ENCODE measurements around the gene POU3F2. TPM values are rescaled to one million over a fixed set of nuclear protein-coding genes. Genes with fewer than 3 reads are reported as not detected.

The POU3F2 gene
- total and polyA plus RNA-seq, 2 of the 13 experiments (the other 11 are each of a cell fraction or from before 2014, with no cell fraction given), result not detected

- no peak overlapping the region for H3K4me2 ChIP-seq (ENCODE audit: low read depth, low read length)
- DNase-seq (ENCODE audit: low spot score) (no peak), ATAC-seq (no peak), FAIRE-seq (no peak)
- in situ Hi-C loops (cut with HindIII; ENCODE audit: extremely low pct_ligation_motif_present, low pct_unique_long_range_greater_than_20kb) (no loop called here), intact Hi-C loops (cut with micrococcal nuclease; ENCODE audit: unreplicated experiment) (no loop called here)
- no peaks in the 10 kb centered on the region for H4K20me1 ChIP-seq (ENCODE audit: insufficient read depth, low read length)
- H3K36me3 ChIP-seq (replicated peaks in 1 of 2; ENCODE audit: control insufficient read depth in 1 of 2, insufficient read depth in 2 of 2, low read length in 2 of 2), result no peaks in the 10 kb centered on the region
- BruUV-seq (replicated peaks), result no TSS peak
- WGBS (ENCODE audit: low lambda C conversion rate), result 11% methylated on average over 4 of the region's 4 CpGs
- no peak overlapping the region for H3K4me3 ChIP-seq (replicated peaks in 1 of 3; ENCODE audit: insufficient read depth in 1 of 3, low read depth in 2 of 3, low read length in 3 of 3)
- H3K27ac ChIP-seq (ENCODE audit: extremely low read length, insufficient read depth, low read length), result no peak overlapping the region
- no peaks in the 10 kb centered on the region for H3K4me1 ChIP-seq (ENCODE audit: insufficient read depth, low read length)
- no peaks in the 10 kb centered on the region for H3K27me3 ChIP-seq (ENCODE audit: control insufficient read depth in 1 of 2, insufficient read depth in 2 of 2, low read length in 2 of 2)
- H3K9ac ChIP-seq (ENCODE audit: insufficient read depth, low read depth, low read length), result no peak overlapping the region
- no peaks in the 10 kb centered on the region for H3K79me2 ChIP-seq (ENCODE audit: insufficient read depth, low read length)
- CTCF ChIA-PET (ENCODE audit: low intra/inter-chr PET ratio, low total read pairs), result no interaction called here
- TF ChIP-seq SIX1 (CRISPR knock-in tag; IDR thresholded peaks at IDR 0.05; ENCODE audit: borderline replicate concordance) (no peak), ZNF317 (CRISPR knock-in tag; IDR thresholded peaks at IDR 0.05) (no peak), ISL2 (CRISPR knock-in tag; IDR thresholded peaks at IDR 0.05) (no peak), SKIL (CRISPR knock-in tag; IDR thresholded peaks at IDR 0.05; ENCODE audit: borderline replicate concordance) (no peak), IKZF5 (CRISPR knock-in tag; IDR thresholded peaks at IDR 0.05) (no peak)
- no peak overlapping the region for H2AFZ ChIP-seq (ENCODE audit: low read length)
- no peaks in the 10 kb centered on the region for H3K9me3 ChIP-seq (ENCODE audit: low read length)
- POLR2A ChIA-PET, result no interaction called here
Measured at GRCh38 chr6:98808541-98809210, 25.7 kb upstream of the POU3F2 start.
